HEK293 (cell line): ENCODE data around the gene HIGD2A.

ENCODE experiments used
- CTCF ChIP-seq: fragments of 450-650 bp; formaldehyde crosslinking; IDR thresholded peaks from 2 replicates; pipeline ENCODE4 v1.5.1; 2016; ENCODE audit warnings: missing biosample characterization, missing genetic modification characterization
- SETDB1 ChIP-seq: IDR thresholded peaks from one replicate; pipeline ENCODE4 v1.6.1; 2017; ENCODE audit warnings: mild to moderate bottlenecking, low read length, moderate library complexity, mixed read lengths; ENCODE audit not compliant: insufficient read length

- TF ChIP-seq CTCF (tag by site-specific recombination) (no peak), SETDB1 (no peak)
Observed at GRCh38 chr5:176425138-176425537, 36.6 kb downstream of the HIGD2A start.
